IMR-90 (cell line): Measurements from ENCODE around the gene ARID4B.

Experiments used
- CTCF ChIP-seq: conservative IDR thresholded peaks from 2 replicates; pipeline ENCODE4 v1.5.1; 2012; ENCODE audit warnings: mild to moderate bottlenecking, low read depth, low read length, improper control_type of control experiment
- POLR2A ChIP-seq: IDR thresholded peaks from 2 replicates; pipeline ENCODE4 v1.6.1; 2012; ENCODE audit warnings: mild to moderate bottlenecking, low read depth, low read length
- SMC3 ChIP-seq: fragments of 150-350 bp; IDR thresholded peaks from 2 replicates; pipeline ENCODE4 v1.6.1; 2016; ENCODE audit warnings: low read depth, mild to moderate bottlenecking, antibody characterized with exemption, low read length, moderate library complexity

- TF ChIP-seq CTCF (no peak), SMC3 (no peak), POLR2A (no peak)
These were observed 147.0 kb downstream of the ARID4B start for GRCh38 chr1:235180916-235181460.
